Naive thymus-derived CD4-positive, alpha-beta T cell (primary cell): ENCODE data around the gene EPHA7. TPM values are rescaled to one million over a fixed set of nuclear protein-coding genes. Genes with fewer than 3 reads are reported as not detected.

Source experiments
- ATAC-seq: fragments of 150-1000 bp; cut with Tn5 transposase; 2 replicates; pipeline ENCODE4 v1.10.0; 2021; ENCODE audit warnings: mild to moderate bottlenecking, moderate library complexity
- CTCF ChIA-PET: fragments of 350-600 bp; sonication (Branson Sonifier 250); formaldehyde crosslinking; loops from one replicate; lab custom pipeline; 2021; ENCODE audit warnings: antibody characterized with exemption; lab: Charles Lee
- POLR2A ChIA-PET: fragments of 350-600 bp; sonication (Branson Sonifier 250); formaldehyde crosslinking; loops from one replicate; lab custom pipeline; 2021; ENCODE audit warnings: antibody characterized with exemption, inconsistent platforms; lab: Charles Lee
- DNase-seq, 9 donors: peaks; one replicate each; pipeline versions ENCODE4 v3.0.0 to v3.0.0-alpha.2; 2020 to 2022; ENCODE audit warnings: mixed read lengths in 1 of 9
- H3K27ac ChIP-seq: one replicate; pipeline ENCODE4 v1.7.0; 2013; ENCODE audit warnings: mild to moderate bottlenecking, low read depth, low read length, moderate library complexity
- H3K27me3 ChIP-seq, 2 donors: one replicate each; pipeline ENCODE4 v1.7.0; 2013; ENCODE audit warnings: low read length in 2 of 2, mild to moderate bottlenecking in 2 of 2, moderate library complexity in 2 of 2; ENCODE audit not compliant: control insufficient read depth in 2 of 2, insufficient read depth in 2 of 2
- H3K36me3 ChIP-seq, 3 experiments: 1 replicate in 2 of 3; 2 replicates in 1 of 3; pipeline ENCODE4 v1.7.0; 2013; ENCODE audit warnings: low read length in 3 of 3, mild to moderate bottlenecking in 3 of 3, moderate library complexity in 1 of 3; ENCODE audit not compliant: insufficient read depth in 3 of 3, control insufficient read depth in 2 of 3
- H3K4me1 ChIP-seq, 2 donors: one replicate each; pipeline ENCODE4 v1.7.0; 2013; ENCODE audit warnings: low read length in 2 of 2, mild to moderate bottlenecking in 2 of 2, moderate library complexity in 1 of 2; ENCODE audit not compliant: control insufficient read depth in 2 of 2, insufficient read depth in 2 of 2
- H3K4me3 ChIP-seq: 2 replicates; pipeline ENCODE4 v1.7.0; 2013; ENCODE audit warnings: mild to moderate bottlenecking, low read length
- H3K9me3 ChIP-seq, 3 experiments: 1 replicate in 2 of 3; 2 replicates in 1 of 3; pipeline ENCODE4 v1.7.0; 2013; ENCODE audit warnings: low read length in 3 of 3; ENCODE audit not compliant: control insufficient read depth in 2 of 3
- H3K27ac Mint-ChIP-seq, 9 donors: one replicate each; pipeline ENCODE4 v1.8.0; 2020 to 2022; ENCODE audit warnings: mixed read lengths in 9 of 9, mild to moderate bottlenecking in 8 of 9, moderate library complexity in 5 of 9, inconsistent platforms in 2 of 9
- H3K27me3 Mint-ChIP-seq, 5 donors: one replicate each; pipeline ENCODE4 v1.8.0; 2021 to 2022; ENCODE audit warnings: mixed read lengths in 5 of 5, mild to moderate bottlenecking in 1 of 5
- H3K36me3 Mint-ChIP-seq, 5 donors: one replicate each; pipeline ENCODE4 v1.8.0; 2020 to 2022; ENCODE audit warnings: mixed read lengths in 5 of 5, mild to moderate bottlenecking in 3 of 5, inconsistent platforms in 1 of 5
- H3K4me1 Mint-ChIP-seq, 7 donors: one replicate each; pipeline ENCODE4 v1.8.0; 2020 to 2022; ENCODE audit warnings: mixed read lengths in 7 of 7, mild to moderate bottlenecking in 3 of 7, inconsistent platforms in 1 of 7
- H3K4me3 Mint-ChIP-seq, 10 donors: one replicate each; pipeline ENCODE4 v1.8.0; 2020 to 2022; ENCODE audit warnings: mild to moderate bottlenecking in 10 of 10, mixed read lengths in 10 of 10, moderate library complexity in 6 of 10, inconsistent platforms in 2 of 10
- H3K9me3 Mint-ChIP-seq, 11 donors: one replicate each; pipeline ENCODE4 v1.8.0; 2020 to 2022; ENCODE audit warnings: mixed read lengths in 11 of 11, mild to moderate bottlenecking in 4 of 11, inconsistent platforms in 1 of 11, moderate library complexity in 1 of 11
- intact Hi-C, 2 donors: fragments of 100-400 bp; cut with micrococcal nuclease; formaldehyde crosslinking; loops; one replicate each; pipeline ENCODE4 v1.15.1; 2023
- polyA plus RNA-seq, 2 donors: library from polyadenylated mRNA; unstranded; fragments of 300-500 nt; fragmentation: Illumina TruSeq; gene quantifications; one replicate each; pipeline ENCODE4 v1.2.3, GENCODE V29; 2021
- total RNA-seq, 6 experiments: library from RNA in 5 of 6; stranded (reverse) in 5 of 6; gene quantifications; 1 replicate in 5 of 6; 2 replicates in 1 of 6; pipeline ENCODE4 v1.2.3 and lab custom pipeline; 2021 to 2026

Gene EPHA7
- total and polyA plus RNA-seq, 7 experiments from 2014 or later = not detected

GRCh38 chr6:93376026-93376540 is 43.3 kb downstream of the EPHA7 start:
- CTCF ChIA-PET = no interaction called here
- ATAC-seq = no peak
- intact Hi-C loops = no loop called here

DNA sequence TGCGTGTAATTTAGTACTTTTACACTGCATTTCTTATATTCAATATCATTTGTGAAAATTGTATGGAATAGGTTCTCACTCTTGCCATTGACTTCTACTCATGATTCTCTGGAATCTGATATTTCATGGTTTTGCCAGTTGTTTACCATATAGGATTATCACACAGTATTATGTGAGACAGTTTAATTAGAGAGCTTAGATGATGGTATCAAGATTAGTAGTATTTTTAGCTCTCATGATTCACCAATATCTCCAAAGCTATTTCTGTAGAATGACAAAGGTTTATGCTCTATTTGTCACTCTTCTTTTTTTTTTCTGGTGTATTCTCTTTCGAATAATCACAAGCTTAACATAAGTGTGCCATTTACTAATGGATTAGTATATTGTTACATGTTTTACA is 45.9 kb downstream of the EPHA7 start:
- no peaks in the 10 kb centered on the region for H3K36me3 ChIP-seq
- ATAC-seq (no peak), DNase-seq (no peak)
- H3K27ac Mint-ChIP-seq = no peak overlapping the region
- H3K4me1 Mint-ChIP-seq = no peaks in the 10 kb centered on the region
- no peaks in the 10 kb centered on the region for H3K27me3 ChIP-seq
- no peak overlapping the region for H3K27ac ChIP-seq
- POLR2A ChIA-PET = no interaction called here
- intact Hi-C loops = no loop called here
- H3K9me3 Mint-ChIP-seq = peaks cover 0 to 9% (median 3%) of the 10 kb centered on the region in 11 donors
- H3K27me3 Mint-ChIP-seq = no peaks in the 10 kb centered on the region
- H3K4me1 ChIP-seq = no peaks in the 10 kb centered on the region
- no peaks in the 10 kb centered on the region for H3K9me3 ChIP-seq
- H3K4me3 Mint-ChIP-seq = no peak overlapping the region
- CTCF ChIA-PET = no interaction called here
- no peaks in the 10 kb centered on the region for H3K36me3 Mint-ChIP-seq
- no peak overlapping the region for H3K4me3 ChIP-seq

More at GRCh38 chr6:93376026-93376540, 43.3 kb downstream of the EPHA7 start:
- DNase-seq = no peak
- Mint-ChIP-seq H3K9me3 (peaks cover 0 to 9% (median 4%) of the 10 kb centered on the region in 11 donors), H3K27ac (no peak overlapping the region), H3K36me3 (no peaks in the 10 kb centered on the region), H3K4me3 (no peak overlapping the region), H3K27me3 (no peaks in the 10 kb centered on the region), H3K4me1 (no peaks in the 10 kb centered on the region)
- Histone ChIP-seq H3K4me1 (no peaks in the 10 kb centered on the region), H3K27ac (no peak overlapping the region), H3K9me3 (no peaks in the 10 kb centered on the region), H3K36me3 (no peaks in the 10 kb centered on the region), H3K4me3 (no peak overlapping the region), H3K27me3 (no peaks in the 10 kb centered on the region)
- POLR2A ChIA-PET = no interaction called here

DNA sequence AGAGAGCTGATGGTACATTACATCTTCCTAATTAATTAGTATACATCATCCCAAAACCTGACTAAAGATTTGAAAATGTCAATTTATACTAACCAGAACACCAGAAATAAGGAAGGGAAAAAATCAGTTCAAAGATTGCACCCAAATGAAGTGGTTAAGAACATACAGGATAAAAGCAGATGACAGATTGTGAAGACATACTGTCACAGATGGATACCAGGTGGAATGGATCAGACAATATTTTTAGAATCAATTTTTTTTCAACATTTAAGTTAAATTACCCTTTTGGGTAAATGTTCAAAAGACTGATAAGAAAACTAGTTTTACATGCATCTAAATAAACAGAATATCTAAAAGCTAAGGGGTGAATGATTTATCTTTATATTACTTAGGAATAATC is 47.6 kb downstream of the EPHA7 start:
- no peak overlapping the region for H3K4me3 Mint-ChIP-seq
- Histone ChIP-seq H3K36me3 (no peaks in the 10 kb centered on the region), H3K27me3 (no peaks in the 10 kb centered on the region), H3K4me3 (no peak overlapping the region), H3K27ac (no peak overlapping the region), H3K9me3 (no peaks in the 10 kb centered on the region), H3K4me1 (no peaks in the 10 kb centered on the region)
- DNase-seq (no peak), ATAC-seq (no peak)
- H3K4me1 Mint-ChIP-seq = no peaks in the 10 kb centered on the region
- ChIA-PET POLR2A (no interaction called here), CTCF (no interaction called here)
- H3K36me3 Mint-ChIP-seq = no peaks in the 10 kb centered on the region
- no peaks in the 10 kb centered on the region for H3K27me3 Mint-ChIP-seq
- H3K27ac Mint-ChIP-seq = no peak overlapping the region
- intact Hi-C loops = no loop called here
- peaks cover 0 to 3% (median 0%) of the 10 kb centered on the region in 11 donors for H3K9me3 Mint-ChIP-seq

DNA sequence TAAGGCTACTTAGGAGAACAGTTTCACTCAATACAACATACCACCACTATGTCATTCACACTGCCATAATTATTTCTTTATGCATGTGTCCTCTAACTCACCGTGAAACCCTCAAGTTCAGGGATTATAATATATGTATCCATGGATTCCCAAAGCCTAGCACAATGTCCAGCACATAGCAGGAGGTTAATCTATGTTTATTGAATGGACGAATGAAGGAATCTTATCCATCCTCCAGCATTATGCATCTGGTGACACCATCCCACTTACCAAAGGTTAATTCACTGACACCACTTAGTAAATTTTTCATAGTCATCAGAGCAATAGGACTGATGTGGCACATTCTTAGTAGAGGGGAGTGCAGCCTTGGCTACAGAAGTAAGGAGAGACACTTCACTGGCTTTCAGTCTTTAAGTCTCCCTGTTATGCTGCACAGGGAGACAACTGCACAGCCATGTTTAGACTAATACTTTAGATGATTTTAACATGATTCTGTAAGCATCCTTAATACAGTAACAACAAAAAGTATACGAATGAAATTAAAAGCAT is 49.7 kb downstream of the EPHA7 start:
- intact Hi-C loops = no loop called here
- H3K27me3 Mint-ChIP-seq = no peaks in the 10 kb centered on the region
- no peak for DNase-seq
- H3K27me3 ChIP-seq = no peaks in the 10 kb centered on the region
- no peaks in the 10 kb centered on the region for H3K36me3 ChIP-seq
- peaks cover 0 to 2% (median 0%) of the 10 kb centered on the region in 11 donors for H3K9me3 Mint-ChIP-seq
- ATAC-seq = no peak
- no peak overlapping the region for H3K27ac ChIP-seq
- H3K36me3 Mint-ChIP-seq = no peaks in the 10 kb centered on the region
- ChIA-PET POLR2A (no interaction called here), CTCF (no interaction called here)
- no peak overlapping the region for H3K27ac Mint-ChIP-seq
- no peaks in the 10 kb centered on the region for H3K4me1 Mint-ChIP-seq
- no peaks in the 10 kb centered on the region for H3K4me1 ChIP-seq
- no peak overlapping the region for H3K4me3 ChIP-seq
- H3K4me3 Mint-ChIP-seq = no peak overlapping the region
- H3K9me3 ChIP-seq = no peaks in the 10 kb centered on the region

GRCh38 chr6:93366506-93366905 is 52.9 kb downstream of the EPHA7 start:
- no peaks in the 10 kb centered on the region for H3K4me1 ChIP-seq

DNA sequence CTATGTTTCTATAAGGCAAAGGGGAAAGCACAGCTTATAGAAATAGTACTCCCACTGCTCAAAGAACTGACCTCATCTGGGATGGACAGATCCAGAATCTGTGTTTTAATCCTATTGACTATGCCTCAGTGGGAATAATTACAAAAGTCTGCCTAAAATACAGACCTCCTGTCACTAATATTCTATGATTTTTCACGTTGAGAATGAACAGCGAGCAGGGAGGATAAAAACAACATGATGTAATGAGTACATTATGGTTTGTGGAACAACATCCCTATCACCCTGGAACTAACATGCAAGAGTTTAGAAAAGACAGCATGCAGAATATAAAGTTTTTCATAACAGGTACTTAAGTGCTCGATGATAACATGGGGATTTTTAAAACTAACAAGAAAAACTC is 53.9 kb downstream of the EPHA7 start:
- ChIA-PET POLR2A (no interaction called here), CTCF (interaction anchor here (0.6 kb wide), 1 partner anchor 16 kb away, joined by 7 read pairs; no protein-coding TSS in a partner anchor)
- H3K4me3 ChIP-seq = no peak overlapping the region
- H3K9me3 Mint-ChIP-seq = peaks cover 0 to 3% (median 0%) of the 10 kb centered on the region in 11 donors
- intact Hi-C loops = no loop called here
- no peak overlapping the region for H3K27ac ChIP-seq
- no peak overlapping the region for H3K4me3 Mint-ChIP-seq
- H3K4me1 Mint-ChIP-seq = no peaks in the 10 kb centered on the region
- no peaks in the 10 kb centered on the region for H3K9me3 ChIP-seq
- no peaks in the 10 kb centered on the region for H3K4me1 ChIP-seq
- no peaks in the 10 kb centered on the region for H3K27me3 ChIP-seq
- DNase-seq = no peak
- no peaks in the 10 kb centered on the region for H3K27me3 Mint-ChIP-seq
- no peaks in the 10 kb centered on the region for H3K36me3 Mint-ChIP-seq
- no peaks in the 10 kb centered on the region for H3K36me3 ChIP-seq
- H3K27ac Mint-ChIP-seq = no peak overlapping the region
- ATAC-seq = no peak

More at GRCh38 chr6:93366506-93366905, 52.9 kb downstream of the EPHA7 start:
- Histone ChIP-seq H3K9me3 (no peaks in the 10 kb centered on the region), H3K36me3 (no peaks in the 10 kb centered on the region), H3K27ac (no peak overlapping the region), H3K4me3 (no peak overlapping the region), H3K27me3 (no peaks in the 10 kb centered on the region)
- intact Hi-C loops = no loop called here
- ATAC-seq (no peak), DNase-seq (no peak)
- POLR2A ChIA-PET = no interaction called here
- Mint-ChIP-seq H3K27ac (no peak overlapping the region), H3K9me3 (peaks cover 0 to 2% (median 0%) of the 10 kb centered on the region in 11 donors), H3K36me3 (no peaks in the 10 kb centered on the region), H3K4me1 (no peaks in the 10 kb centered on the region), H3K27me3 (no peaks in the 10 kb centered on the region), H3K4me3 (no peak overlapping the region)
- CTCF ChIA-PET = no interaction called here

GRCh38 chr6:93358435-93358834 is 60.9 kb downstream of the EPHA7 start:
- Histone ChIP-seq H3K4me1 (no peaks in the 10 kb centered on the region), H3K9me3 (no peaks in the 10 kb centered on the region), H3K27ac (no peak overlapping the region), H3K36me3 (no peaks in the 10 kb centered on the region), H3K4me3 (no peak overlapping the region), H3K27me3 (no peaks in the 10 kb centered on the region)
- no peak overlapping the region for H3K27ac Mint-ChIP-seq
- POLR2A ChIA-PET = no interaction called here
- CTCF ChIA-PET = no interaction called here
- H3K36me3 Mint-ChIP-seq = no peaks in the 10 kb centered on the region
- H3K4me3 Mint-ChIP-seq = no peak overlapping the region
- intact Hi-C loops = no loop called here
- ATAC-seq (no peak), DNase-seq (no peak)
- H3K27me3 Mint-ChIP-seq = no peaks in the 10 kb centered on the region
- no peaks in the 10 kb centered on the region for H3K4me1 Mint-ChIP-seq
- peaks cover 0 to 6% (median 0%) of the 10 kb centered on the region in 11 donors for H3K9me3 Mint-ChIP-seq
